Karpas-422 (cell line): ENCODE measurements around the gene GSC2. TPM values are rescaled to one million over a fixed set of nuclear protein-coding genes. Genes with fewer than 3 reads are reported as not detected.

Experiments used
- DNase-seq: peaks from one replicate; pipeline ENCODE4 v3.0.0-alpha.2; 2015
- H2AFZ ChIP-seq: fragments of 200-600 bp; sonication (generic); 2 replicates; pipeline ENCODE4 v1.6.1; 2014; ENCODE audit warnings: antibody characterized with exemption, low read length, mixed read lengths
- H3K27ac ChIP-seq: fragments of 200-600 bp; sonication (generic); 2 replicates; pipeline ENCODE4 v1.5.1; 2014; ENCODE audit warnings: mild to moderate bottlenecking, low read length, moderate library complexity
- H3K27me3 ChIP-seq: fragments of 200-600 bp; sonication (generic); 2 replicates; pipeline ENCODE4 v1.6.1; 2014; ENCODE audit warnings: low read length, mixed read lengths
- H3K36me3 ChIP-seq: fragments of 200-600 bp; sonication (generic); 2 replicates; pipeline ENCODE4 v1.6.1; 2014; ENCODE audit warnings: low read length, mixed read lengths; ENCODE audit not compliant: insufficient read depth
- H3K4me1 ChIP-seq: fragments of 200-600 bp; sonication (generic); 2 replicates; pipeline ENCODE4 v1.6.1; 2014; ENCODE audit warnings: mild to moderate bottlenecking, low read length, mixed read lengths
- H3K4me2 ChIP-seq: fragments of 200-600 bp; sonication (generic); 2 replicates; pipeline ENCODE4 v1.6.1; 2014; ENCODE audit warnings: low read length, low read depth, mild to moderate bottlenecking; ENCODE audit not compliant: poor library complexity, severe bottlenecking
- H3K4me3 ChIP-seq: fragments of 200-600 bp; sonication (generic); 2 replicates; pipeline ENCODE4 v1.5.1; 2014; ENCODE audit warnings: mild to moderate bottlenecking, antibody characterized with exemption, low read length, mixed read lengths
- H3K79me2 ChIP-seq: fragments of 200-600 bp; sonication (generic); 2 replicates; pipeline ENCODE4 v1.6.1; 2014; ENCODE audit warnings: mild to moderate bottlenecking, low read length, mixed read lengths
- H3K9ac ChIP-seq: fragments of 200-600 bp; sonication (generic); 2 replicates; pipeline ENCODE4 v1.6.0; 2014; ENCODE audit warnings: low read length
- H3K9me2 ChIP-seq: fragments of 200-600 bp; sonication (generic), shearing (Covaris generic); replicated peaks from 2 replicates; pipeline ENCODE4 v1.6.0; 2014; ENCODE audit warnings: mild to moderate bottlenecking, low read length, moderate library complexity; ENCODE audit not compliant: insufficient read depth
- H3K9me3 ChIP-seq: fragments of 300-700, 200-600 bp; sonication (generic); 2 replicates; pipeline ENCODE4 v1.6.1; 2014; ENCODE audit warnings: low read length, mixed read lengths
- H4K20me1 ChIP-seq: fragments of 200-600 bp; sonication (generic); 2 replicates; pipeline ENCODE4 v1.6.1; 2014; ENCODE audit warnings: mild to moderate bottlenecking, antibody characterized with exemption, low read length, low read depth; ENCODE audit not compliant: insufficient read depth
- total RNA-seq: library from RNA; depleted of rRNA; stranded (reverse); fragments of >200 nt; shearing (Covaris generic); gene quantifications from 2 replicates; pipeline ENCODE4 v1.2.3, GENCODE V29; 2014; ENCODE audit warnings: low replicate concordance

The GSC2 gene
- total RNA-seq, 1 experiment from 2014 or later, result not detected

DNA sequence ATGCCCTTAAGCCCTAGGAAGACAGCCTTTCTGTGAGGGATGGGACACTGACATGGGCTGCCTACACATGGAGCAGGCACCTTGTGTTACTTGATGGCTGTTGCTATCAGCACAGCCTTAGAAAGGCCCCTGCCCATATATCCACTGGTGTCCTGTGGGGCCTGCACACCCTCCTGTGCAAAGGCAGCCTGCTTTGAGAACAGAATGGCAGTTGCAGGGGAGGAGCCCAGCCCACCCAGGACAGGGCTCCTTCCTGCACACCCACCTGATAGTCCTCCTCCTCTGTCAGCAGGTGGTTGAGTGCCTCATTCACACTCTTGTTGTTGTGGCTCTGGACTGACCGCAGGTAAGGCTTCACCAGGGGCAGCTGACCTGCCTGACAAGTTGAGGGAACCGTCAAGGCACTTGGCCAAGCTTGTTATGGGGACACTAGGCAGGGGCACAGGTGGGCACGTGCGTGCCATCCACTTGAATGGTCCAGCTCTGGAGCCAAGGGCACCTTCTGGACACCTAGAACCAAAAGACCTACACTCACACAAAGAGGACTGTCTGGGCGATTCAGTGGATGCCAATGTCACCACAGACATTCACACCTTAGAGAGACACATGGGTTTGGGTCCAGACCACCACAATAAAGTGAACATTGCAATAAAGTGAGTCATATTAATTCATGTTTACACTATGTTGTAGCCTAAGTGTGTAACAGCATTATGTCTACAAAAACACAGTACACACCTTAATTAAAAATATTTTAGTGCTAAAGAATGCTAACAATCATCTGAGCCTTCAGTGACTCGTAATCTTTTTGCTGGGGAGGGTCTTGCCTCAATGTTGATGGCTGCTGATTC, 37.8 kb upstream of the GSC2 start:
- no peak overlapping the region for H3K27ac ChIP-seq
- no peak overlapping the region for H3K4me2 ChIP-seq
- H3K4me3 ChIP-seq, result no peak overlapping the region
- no peak overlapping the region for H2AFZ ChIP-seq
- no peak for DNase-seq
- no peaks in the 10 kb centered on the region for H3K79me2 ChIP-seq
- no peaks in the 10 kb centered on the region for H3K9me3 ChIP-seq
- no peaks in the 10 kb centered on the region for H3K9me2 ChIP-seq
- no peaks in the 10 kb centered on the region for H4K20me1 ChIP-seq
- H3K36me3 ChIP-seq, result no peaks in the 10 kb centered on the region
- H3K9ac ChIP-seq, result no peak overlapping the region
- H3K4me1 ChIP-seq, result peaks cover 5% of the 10 kb centered on the region; the same call in 1 of the 2 replicates
- H3K27me3 ChIP-seq, result no peaks in the 10 kb centered on the region

DNA sequence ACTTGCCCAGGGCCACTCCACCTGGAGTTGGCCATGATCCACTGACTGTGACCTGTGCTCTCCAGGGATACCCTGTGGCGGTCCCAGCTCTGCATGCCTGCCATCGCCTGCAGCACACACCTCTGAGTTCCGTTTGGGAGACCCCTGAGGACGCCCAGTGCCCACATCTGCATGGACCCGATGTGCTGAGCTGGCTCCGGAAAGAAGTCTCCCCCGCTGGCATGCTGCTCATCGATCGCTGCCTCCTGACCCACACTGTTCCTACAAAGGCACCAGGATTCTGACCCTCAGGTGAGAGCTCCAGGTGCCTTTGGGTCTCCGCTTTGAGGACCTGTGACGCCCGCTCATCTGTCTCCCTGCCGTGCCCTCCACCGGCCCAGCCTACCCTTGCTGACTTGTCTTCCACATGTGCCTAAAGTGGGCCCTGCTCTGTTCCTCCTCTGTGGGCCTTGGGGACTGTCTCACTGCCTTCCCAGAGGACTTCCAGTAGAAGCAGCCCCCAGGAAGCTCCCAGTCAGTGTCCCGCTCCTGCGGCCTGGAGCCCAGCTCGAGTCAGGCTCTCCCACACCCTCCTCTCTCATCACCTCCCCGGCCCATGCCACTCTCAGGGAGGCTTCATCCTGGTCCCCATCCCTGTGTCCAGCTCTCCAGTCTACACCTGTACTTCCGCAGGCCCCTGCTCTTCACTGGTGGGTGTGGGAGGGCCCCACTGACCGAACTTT, 34.3 kb upstream of the GSC2 start:
- no peaks in the 10 kb centered on the region for H3K9me3 ChIP-seq
- no peak overlapping the region for H3K27ac ChIP-seq
- H3K4me2 ChIP-seq, result no peak overlapping the region
- H3K36me3 ChIP-seq, result no peaks in the 10 kb centered on the region
- peaks cover 11% of the 10 kb centered on the region for H3K4me1 ChIP-seq
- H3K4me3 ChIP-seq, result no peak overlapping the region
- no peaks in the 10 kb centered on the region for H3K79me2 ChIP-seq
- H2AFZ ChIP-seq, result no peak overlapping the region
- no peaks in the 10 kb centered on the region for H3K9me2 ChIP-seq
- no peaks in the 10 kb centered on the region for H4K20me1 ChIP-seq
- H3K27me3 ChIP-seq, result no peaks in the 10 kb centered on the region
- DNase-seq, result no peak
- no peak overlapping the region for H3K9ac ChIP-seq

DNA sequence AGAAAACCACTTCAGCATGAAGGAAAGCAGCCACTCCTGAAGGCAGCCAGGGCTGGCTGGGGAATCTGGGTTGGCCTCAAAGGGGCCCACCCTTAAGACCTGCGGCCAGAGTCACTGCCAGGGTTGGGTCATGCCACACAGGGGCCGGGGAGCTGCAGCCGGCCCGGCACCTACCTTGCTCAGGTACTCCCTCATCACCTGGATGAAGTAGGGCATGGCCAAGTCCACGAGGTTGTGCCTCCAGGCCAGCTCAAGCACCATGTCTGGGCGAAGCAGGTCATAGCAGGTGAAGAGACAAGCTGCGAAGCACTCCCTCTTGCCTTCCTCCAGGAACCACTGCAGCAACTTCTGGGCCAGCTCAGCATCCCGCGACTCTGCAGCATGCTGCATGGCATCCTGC, 33.1 kb upstream of the GSC2 start:
- H3K4me2 ChIP-seq, result no peak overlapping the region
- H3K9ac ChIP-seq, result no peak overlapping the region
- H3K9me3 ChIP-seq, result no peaks in the 10 kb centered on the region
- H3K4me3 ChIP-seq, result no peak overlapping the region
- no peaks in the 10 kb centered on the region for H3K27me3 ChIP-seq
- peaks cover 16% of the 10 kb centered on the region for H3K4me1 ChIP-seq
- H3K36me3 ChIP-seq, result no peaks in the 10 kb centered on the region
- no peak for DNase-seq
- H4K20me1 ChIP-seq, result no peaks in the 10 kb centered on the region
- no peak overlapping the region for H2AFZ ChIP-seq
- H3K9me2 ChIP-seq, result no peaks in the 10 kb centered on the region
- no peak overlapping the region for H3K27ac ChIP-seq
- H3K79me2 ChIP-seq, result peaks cover under 1% of the 10 kb centered on the region

DNA sequence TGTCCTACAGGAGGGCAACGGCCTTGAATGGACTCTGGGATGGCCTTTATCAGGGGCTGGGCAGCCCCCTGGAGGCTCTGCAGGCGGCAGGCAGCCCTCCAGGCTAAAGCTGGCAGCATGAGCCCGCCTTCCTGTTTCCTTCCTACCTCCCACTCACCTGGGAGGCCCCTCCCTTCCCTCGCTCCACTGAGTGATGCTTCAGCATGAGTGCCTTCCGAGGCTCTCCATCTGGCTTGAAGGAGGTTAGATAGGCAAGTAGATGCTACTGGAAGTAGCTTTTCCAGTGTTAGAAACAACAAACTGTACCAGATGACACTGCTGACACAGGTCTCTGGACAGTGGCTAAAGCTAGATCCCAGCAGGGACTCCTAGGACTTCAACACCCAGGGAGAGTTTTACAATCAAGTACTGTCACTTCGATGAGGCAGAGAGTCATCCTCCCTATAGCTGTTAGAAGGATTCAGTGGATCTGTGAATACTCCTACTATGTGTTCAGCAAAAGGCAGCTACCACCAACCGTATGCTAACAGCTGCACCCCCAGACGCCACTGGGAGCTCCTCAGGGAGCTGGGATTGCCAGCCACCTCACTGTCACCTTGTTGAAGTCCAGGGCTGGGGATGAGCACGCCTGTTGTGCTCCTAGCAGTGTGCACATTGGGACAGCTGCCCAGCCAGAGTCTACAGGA, 32.5 kb upstream of the GSC2 start:
- no peak for DNase-seq
- Histone ChIP-seq H3K4me3 (no peak overlapping the region), H3K27me3 (no peaks in the 10 kb centered on the region), H3K36me3 (no peaks in the 10 kb centered on the region), H4K20me1 (no peaks in the 10 kb centered on the region), H3K4me2 (no peak overlapping the region), H3K9ac (no peak overlapping the region), H2AFZ (no peak overlapping the region), H3K79me2 (peaks cover 6% of the 10 kb centered on the region), H3K9me2 (no peaks in the 10 kb centered on the region), H3K9me3 (no peaks in the 10 kb centered on the region), H3K27ac (no peak overlapping the region), H3K4me1 (peaks cover 16% of the 10 kb centered on the region)

DNA sequence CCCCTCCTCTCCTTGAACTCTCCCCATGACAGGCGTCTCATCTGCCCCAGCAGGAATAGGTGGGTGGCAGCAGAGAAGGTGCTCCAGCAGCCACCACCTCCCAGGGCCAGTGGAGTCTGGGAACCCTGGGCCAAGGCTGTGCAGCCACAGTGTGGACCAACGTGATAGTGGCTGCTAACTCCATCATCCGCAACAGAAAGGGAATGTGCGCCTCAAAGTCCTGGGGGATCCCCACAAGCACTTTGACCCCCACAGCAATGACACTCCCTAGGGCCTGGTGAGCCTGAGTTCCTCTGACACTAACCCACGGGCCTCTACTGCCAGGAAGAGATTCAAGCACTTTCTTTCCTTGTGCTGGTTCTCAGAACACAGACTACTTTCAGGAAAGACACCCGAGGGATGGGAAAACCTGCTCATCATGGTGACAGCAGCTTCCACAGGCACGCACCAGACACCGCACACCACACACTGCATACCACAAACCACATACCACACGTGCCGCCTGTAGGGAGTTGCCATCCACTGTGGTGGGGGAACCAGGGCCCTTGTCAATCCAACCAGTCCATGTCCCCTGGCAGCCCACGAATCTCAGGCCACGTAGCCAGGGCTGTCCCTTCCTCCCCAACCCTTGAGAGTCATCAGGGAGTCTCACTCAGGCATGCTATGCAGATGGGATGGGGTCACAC, 31.8 kb upstream of the GSC2 start:
- Histone ChIP-seq H3K27ac (no peak overlapping the region), H3K27me3 (no peaks in the 10 kb centered on the region), H3K4me3 (no peak overlapping the region), H3K9me2 (no peaks in the 10 kb centered on the region), H2AFZ (no peak overlapping the region), H3K4me2 (no peak overlapping the region), H3K9me3 (no peaks in the 10 kb centered on the region), H3K4me1 (peaks cover 21% of the 10 kb centered on the region), H3K79me2 (peaks cover 13% of the 10 kb centered on the region), H3K9ac (0 out of 2 replicates have a peak overlapping the region, but pooled peaks have one; percentile 5), H3K36me3 (no peaks in the 10 kb centered on the region; the same call in 1 of the 2 replicates), H4K20me1 (no peaks in the 10 kb centered on the region)
- no peak for DNase-seq

DNA sequence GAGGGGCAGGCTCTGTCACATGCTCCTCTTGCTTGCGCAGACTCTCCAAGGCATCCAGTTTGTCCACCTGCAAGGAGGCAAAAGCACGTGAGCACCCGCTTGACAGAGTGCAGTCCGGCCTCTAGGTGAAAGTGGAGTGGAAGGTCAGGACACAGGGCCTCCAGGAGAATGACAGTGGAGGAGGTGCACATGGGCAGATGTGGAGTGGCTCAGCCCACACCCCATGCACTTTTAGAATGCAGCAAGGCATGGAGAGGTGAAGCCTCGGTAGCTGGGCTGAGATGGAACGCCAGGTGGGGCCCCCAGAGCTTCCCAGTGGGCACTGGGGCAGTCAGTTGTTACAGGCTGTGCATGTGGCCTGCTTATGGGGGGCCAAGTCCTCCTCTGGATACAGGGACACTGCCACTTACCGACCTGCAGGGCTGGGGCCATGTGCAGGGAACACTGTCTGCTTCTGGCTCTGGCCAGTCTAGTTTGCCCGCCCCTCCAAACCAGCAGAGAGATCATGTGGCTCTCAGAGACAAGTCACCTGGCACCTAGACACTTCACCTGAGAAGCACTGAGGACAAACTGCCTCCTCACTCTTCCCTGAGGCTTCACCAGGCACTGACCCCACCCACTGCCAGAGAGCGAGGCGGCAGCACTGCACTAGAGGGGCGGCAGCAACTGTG, 30.8 kb upstream of the GSC2 start:
- Histone ChIP-seq H3K9me3 (no peaks in the 10 kb centered on the region), H4K20me1 (no peaks in the 10 kb centered on the region), H3K4me3 (no peak overlapping the region), H3K9ac (no peak overlapping the region), H3K9me2 (no peaks in the 10 kb centered on the region), H3K4me2 (no peak overlapping the region), H3K27ac (no peak overlapping the region), H3K27me3 (no peaks in the 10 kb centered on the region), H3K36me3 (no peaks in the 10 kb centered on the region; the same call in 1 of the 2 replicates), H2AFZ (no peak overlapping the region), H3K79me2 (peaks cover 24% of the 10 kb centered on the region), H3K4me1 (peaks cover 32% of the 10 kb centered on the region)
- no peak for DNase-seq

DNA sequence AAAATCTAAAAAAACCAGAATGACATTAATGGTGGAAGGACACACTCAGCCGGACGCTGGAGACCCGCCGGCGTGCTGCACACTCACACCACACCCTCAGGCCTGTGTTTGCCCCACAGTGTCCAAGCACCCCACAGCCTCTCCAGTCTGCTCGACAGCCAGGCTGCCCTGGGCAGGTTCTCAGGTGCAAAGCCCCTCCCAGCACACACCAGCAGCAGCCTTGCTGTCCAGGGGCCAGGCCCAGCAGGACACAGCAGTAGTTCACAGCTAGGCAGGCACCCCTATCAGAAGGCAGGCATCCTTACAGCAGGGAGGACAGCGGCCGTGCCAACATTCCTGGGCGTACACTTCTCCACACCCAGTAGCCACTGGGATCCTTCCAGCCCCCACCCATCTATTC, 30.1 kb upstream of the GSC2 start:
- no peaks in the 10 kb centered on the region; the same call in 1 of the 2 replicates for H4K20me1 ChIP-seq
- H3K9ac ChIP-seq, result no peak overlapping the region

More for the DNA sequence above, 30.1 kb upstream of the GSC2 start:
- Histone ChIP-seq H3K9me2 (no peaks in the 10 kb centered on the region), H3K79me2 (peaks cover 30% of the 10 kb centered on the region), H3K4me3 (no peak overlapping the region), H3K27me3 (no peaks in the 10 kb centered on the region), H3K27ac (no peak overlapping the region), H3K9me3 (no peaks in the 10 kb centered on the region), H3K4me1 (peaks cover 38% of the 10 kb centered on the region), H3K36me3 (no peaks in the 10 kb centered on the region; the same call in 1 of the 2 replicates), H2AFZ (no peak overlapping the region), H3K4me2 (no peak overlapping the region)
- DNase-seq, result no peak
